Activated T-helper 1 cell treated with Interleukin-2 at 50 U/mL for 16 hours (primary cell): ENCODE results near the gene OR10H4.
"Not testable (repeated sequence)": the region's sequence is repeated elsewhere in the genome, so short reads cannot be mapped to it uniquely, and the experiment has no call there.

ENCODE experiments used
- DNase-seq: peaks from one replicate; pipeline ENCODE4 v3.0.0-alpha.2; 2020; ENCODE audit warnings: low read depth

OR10H4 gene, protein sequence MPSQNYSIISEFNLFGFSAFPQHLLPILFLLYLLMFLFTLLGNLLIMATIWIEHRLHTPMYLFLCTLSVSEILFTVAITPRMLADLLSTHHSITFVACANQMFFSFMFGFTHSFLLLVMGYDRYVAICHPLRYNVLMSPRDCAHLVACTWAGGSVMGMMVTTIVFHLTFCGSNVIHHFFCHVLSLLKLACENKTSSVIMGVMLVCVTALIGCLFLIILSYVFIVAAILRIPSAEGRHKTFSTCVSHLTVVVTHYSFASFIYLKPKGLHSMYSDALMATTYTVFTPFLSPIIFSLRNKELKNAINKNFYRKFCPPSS

DNA sequence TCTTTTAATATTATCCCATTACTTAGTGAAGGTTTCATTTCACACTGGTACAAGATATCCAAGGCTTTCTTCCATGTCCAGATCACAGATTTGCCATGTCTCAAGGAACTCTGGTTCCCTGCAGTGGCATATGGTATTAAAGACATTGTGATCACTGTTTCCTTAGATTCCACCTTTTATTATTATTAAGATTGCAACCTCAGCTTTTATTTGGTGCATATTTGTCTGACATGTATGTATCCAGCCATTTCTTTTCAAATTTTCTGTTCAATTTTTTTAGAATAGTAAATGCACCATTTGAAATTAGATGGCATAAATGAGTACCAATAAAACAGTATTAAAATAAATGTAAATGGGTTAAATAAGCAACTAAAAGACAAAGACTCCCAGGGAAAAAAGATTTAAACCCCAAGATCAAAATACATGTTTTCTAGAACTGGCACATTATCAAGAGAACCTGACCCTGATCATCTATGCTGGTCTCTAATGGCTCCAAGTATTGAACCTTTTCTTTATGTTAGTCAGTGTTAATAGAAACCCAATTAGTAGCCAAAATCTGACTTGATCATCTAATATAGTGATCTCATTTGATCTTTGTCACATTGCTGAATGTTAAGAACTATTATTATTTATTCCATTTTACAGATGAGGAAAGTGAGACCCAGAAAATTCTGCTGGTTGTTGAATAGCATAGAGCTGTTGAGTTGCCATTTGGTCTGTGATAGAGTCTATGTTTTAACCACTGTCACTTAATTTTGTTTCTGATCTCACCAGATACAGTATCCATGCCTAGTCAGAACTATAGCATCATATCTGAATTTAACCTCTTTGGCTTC is at the start of gene OR10H4:
TSS of gene OR10H4 (plus strand) at position 786 of the 836 bp plus-strand sequence. CDS start at position 786, 0 bp downstream.
- no peak for DNase-seq

DNA sequence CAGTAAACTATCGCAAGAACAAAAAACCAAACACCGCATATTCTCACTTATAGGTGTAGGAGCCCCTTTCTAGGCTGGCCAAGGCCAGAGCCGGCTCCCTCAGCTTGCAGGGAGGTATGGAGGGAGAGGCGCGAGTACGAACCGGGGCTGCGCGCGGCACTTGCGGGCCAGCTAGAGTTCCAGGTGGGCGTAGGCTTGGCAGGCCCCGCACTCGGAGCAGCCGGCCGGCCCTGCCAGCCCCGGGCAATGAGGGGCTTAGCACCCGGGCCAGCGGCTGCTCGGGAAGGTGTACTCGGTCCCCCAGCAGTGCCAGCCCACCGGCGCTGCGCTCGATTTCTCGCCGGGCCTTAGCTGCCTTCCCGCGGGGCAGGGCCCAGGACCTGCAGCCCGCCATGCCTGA is 49.2 kb upstream of the OR10H4 start:
- DNase-seq: not testable (repeated sequence)

DNA sequence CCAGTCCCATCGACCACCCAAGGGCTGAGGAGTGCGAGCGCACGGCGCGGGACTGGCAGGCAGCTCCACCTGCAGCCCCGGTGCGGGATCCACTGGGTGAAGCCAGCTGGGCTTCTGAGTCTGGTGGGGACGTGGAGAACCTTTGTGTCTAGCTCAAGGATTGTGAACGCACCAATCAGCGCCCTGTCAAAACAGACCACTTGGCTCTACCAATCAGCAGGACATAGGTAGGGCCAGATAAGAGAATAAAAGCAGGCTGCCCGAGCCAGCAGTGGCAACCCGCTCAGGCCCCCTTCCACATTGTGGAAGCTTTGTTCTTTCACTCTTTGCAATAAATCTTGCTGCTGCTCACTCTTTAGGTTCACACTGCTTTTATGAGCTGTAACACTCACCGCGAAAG is 48.8 kb upstream of the OR10H4 start:
- DNase-seq: not testable (repeated sequence)

DNA sequence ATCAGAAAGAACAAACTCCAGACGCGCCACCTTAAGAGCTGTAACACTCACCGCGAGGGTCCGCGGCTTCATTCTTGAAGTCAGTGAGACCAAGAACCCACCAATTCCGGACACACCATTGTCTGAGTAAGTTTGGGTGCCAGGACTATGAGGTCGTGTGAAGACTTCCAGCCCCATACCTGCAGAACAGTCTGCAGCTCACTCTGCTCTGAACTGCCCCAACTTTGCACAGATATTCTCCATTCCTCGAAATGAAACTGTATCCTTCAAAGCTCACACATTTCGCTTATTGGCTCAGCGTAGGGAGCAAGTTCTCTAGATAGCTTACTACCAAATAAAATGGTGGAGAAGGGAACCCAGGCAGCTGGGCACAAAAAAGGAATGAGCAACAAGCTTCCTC is 48.3 kb upstream of the OR10H4 start:
- DNase-seq: no peak

DNA sequence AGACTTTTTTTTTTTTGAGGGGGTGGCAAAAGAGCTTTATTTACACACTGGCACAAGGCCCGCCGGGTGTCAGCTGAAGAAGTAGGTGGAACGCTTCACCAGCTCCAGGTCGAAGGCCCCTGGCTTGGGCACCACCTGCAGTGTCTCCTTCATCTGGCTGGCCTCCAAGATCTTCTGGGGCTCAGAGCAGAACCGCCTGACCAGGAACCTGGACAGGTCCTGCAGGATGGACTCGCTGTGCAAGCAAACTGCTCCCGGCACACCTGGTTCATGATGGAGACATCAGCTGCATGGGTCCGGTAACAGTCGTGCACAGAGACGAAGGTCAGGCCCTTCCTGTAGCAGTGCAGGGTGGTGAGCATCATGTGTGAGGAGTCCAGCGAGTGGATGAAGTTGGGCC is 46.6 kb upstream of the OR10H4 start:
- DNase-seq: no peak

DNA sequence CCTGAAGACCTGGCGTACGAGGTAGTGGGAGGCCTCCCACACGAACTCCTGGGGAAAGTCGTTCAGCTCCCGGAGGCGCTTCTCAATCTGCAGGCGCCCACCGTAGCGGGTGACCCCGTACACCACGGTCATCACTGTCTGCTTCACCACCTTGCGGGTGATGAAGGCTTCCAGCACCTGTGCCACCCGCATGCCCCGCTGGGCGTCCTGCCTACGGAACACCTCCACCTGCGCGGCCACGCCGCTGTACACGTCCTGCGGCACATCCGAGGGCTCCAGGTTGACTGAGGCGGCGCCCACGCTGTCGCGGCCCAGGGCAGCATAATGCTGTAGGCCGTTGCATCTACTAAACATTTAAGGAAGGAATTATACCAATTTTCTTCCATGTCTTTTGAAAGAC is 45.9 kb upstream of the OR10H4 start:
- DNase-seq: not testable (repeated sequence)

DNA sequence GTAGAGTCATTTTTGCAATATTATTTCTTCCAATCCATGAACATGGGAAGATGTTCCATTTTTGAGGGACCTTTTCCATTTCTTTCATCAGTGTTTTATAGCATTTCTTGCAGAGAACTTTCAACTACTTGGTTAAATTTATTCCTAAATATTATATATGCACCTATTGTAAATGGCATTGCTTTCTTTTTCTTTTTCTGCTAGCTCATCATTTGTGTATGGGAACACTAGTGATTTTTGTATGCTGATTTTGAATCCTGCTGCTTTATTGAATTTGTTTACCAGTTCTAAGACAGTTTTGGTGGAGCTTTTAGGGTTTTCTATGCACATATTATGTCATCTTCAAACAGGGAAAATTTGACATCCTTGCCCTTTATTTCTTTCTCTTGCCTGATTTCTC is 43.8 kb upstream of the OR10H4 start:
- no peak for DNase-seq

DNA sequence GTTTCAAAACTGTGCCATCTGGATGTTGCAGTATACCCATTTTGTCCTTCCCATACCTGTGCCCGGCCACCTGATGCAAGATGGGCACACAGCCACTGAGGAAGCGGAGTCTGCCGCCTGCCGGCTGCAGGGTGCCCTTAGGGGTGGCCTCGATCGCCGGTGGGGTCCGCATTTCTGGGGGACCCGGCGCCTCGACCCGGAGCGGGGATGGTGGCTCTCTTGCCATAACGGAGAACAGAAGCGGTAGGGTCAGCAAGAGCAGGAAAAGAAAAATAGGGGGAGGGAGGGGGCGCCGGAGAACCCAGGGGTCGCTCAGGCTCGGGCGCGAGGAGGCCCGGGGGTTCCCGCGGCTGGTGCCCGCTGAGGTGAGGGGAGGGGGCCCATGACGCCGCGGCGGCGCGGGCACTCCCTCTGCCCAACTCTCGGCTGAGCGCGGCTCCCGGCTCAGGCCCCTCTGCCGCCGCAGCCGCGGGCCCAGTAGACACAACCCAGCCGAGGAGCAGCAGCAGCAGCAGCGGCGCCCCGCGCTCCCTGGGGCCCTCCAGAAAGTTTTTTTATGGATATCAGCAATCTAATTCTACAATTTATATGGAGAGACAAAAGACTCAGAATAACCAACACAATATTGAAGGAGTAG is 37.1 kb upstream of the OR10H4 start:
- DNase-seq: no peak

DNA sequence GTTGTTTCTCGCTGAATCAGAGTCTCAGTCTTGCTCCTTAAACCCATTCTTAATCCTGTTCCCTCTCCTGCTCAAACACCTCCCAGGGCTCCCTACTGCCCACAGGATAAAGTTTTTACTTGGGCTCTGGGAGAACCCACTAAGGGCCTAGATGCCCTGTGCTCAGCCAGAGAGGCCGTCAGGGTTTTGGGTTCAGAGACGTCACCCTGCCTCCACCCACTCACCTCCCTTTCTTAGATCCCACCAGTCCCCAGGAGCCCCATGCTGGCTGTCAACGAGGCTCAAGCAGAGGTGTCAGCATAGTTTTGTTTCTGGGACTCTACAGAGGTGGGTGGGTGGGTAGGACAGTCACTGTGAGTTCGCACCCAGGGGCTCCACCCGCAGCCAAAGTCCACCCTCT is 35.4 kb upstream of the OR10H4 start:
- DNase-seq: no peak

DNA sequence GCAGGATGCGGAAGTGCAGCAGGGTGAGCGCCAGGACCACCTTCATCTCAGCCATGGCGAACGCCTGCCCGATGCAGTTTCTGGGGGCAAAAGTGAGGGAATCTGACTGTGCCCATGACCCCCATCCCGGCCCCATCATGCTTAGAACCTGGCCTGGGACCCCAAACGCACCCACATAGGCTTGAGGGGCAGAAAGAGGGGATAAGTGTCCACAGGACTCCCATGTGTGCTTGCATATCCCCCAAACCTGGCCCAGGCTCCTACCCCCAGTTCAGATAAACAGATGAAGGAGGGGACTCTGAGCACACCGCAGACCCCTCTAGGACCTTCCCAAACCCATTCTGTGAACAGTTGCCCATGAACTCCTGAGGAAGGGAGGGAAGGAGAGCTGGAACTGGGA is 35.0 kb upstream of the OR10H4 start:
- no peak for DNase-seq

DNA sequence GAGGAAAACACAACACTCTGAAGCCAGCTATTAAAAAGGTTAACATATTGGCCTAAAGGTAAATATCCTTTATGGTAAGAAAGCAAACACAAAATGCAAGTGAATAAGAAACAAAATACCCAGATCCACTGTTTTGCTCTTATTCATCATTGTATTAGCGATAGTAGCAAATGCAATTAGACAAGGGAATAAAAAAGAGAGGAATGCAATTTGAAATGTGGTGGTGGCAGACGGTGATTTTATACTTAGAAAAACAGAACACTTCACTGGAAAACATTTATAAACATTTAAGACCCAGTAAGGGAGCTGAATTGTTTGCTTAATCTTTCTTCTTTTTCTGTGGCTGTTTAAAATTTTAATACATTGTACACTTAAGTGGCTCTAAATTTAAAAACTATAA is 33.7 kb upstream of the OR10H4 start:
- no peak for DNase-seq

DNA sequence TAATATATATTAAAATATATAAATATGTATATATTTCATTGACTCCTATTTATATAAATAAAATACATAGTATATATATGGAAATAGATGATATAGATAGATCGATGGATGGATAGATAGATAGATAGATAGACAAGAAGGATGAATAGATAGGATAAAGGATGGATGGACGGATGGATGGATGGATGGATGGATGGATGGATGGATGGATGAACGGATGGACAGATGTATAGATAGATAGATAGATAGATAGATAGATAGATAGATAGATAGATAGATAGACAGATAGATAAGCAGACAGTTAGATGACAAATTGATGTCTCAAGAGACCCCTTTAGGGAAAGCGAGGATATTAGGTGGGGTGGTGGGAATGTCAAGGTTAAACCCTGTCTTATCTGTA is 29.6 kb upstream of the OR10H4 start:
- no peak for DNase-seq

DNA sequence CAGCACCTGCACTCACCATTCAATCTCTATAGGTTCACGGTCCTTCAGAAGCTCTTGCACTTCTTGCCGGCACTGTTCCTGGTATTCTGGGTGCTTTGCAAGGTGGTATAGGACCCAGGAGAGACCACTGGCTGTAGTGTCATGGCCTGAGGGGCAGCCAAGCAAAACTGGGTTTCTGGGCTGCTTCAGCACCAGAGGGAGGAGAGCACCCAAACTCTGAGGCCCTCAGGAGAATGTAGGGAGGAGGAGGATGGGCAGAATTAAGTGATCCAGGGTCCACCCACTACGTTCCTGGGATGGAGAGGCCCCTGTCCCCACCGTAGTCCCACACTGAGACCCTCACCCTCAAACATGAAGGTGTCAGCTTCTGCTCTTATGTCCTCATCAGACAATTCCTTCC is 26.8 kb upstream of the OR10H4 start:
- no peak for DNase-seq

DNA sequence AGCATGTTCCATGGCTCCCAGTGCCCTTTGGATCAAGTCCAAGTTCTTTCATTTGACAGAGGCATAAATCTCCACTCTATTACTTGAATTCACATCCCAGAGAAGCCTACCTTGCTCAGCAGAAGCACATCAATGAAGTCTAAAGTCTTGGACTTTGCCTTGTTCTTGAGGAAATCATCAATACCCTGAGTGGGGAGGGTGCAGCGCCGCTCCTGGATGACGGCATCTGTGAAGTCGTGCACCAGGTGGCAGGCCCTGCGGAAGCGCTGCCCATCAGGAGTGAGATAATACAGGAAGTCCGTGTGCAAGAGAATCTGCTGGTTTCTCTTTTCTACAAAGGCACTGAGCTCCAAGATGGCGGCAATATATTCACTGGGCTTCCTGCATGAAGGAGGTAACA is 25.1 kb upstream of the OR10H4 start:
- no peak for DNase-seq

DNA sequence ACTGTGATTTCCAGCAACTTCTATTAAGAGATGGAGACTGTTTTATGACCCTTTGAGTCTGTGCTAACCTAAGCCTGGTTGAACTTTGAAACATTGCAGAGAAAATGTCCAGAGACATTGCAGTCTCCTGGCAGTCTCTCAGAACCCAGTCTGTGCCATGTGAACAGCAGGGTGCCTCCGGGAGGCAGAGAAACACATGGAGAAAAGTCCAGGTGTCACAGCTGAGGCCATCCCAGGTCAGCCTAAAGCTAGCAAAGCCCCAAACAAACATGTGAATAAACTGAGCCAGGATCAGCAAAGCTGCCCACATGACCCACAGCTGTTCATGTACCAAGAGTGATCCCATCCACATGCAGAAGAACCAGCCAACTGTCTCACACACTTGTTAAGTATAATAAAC is 22.3 kb upstream of the OR10H4 start:
- no peak for DNase-seq

DNA sequence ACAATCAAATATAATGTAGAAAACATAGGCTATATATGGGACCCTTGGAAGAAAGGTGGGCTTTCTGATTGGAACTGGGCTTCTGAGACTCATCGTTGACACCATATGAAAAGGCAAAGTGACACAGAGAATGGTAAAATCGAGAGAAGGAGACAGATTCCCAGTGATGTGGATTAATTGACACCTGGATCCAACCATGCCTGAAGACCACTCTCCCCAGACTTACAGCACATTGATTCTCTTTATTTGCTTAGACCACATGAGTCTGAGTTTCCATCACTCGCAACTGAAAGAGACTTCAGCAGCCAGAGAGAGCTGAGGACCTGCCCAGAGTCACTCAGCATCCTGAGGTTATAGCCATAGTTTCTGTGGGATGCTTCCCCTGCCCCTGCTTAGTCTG is 20.5 kb upstream of the OR10H4 start:
- no peak for DNase-seq

DNA sequence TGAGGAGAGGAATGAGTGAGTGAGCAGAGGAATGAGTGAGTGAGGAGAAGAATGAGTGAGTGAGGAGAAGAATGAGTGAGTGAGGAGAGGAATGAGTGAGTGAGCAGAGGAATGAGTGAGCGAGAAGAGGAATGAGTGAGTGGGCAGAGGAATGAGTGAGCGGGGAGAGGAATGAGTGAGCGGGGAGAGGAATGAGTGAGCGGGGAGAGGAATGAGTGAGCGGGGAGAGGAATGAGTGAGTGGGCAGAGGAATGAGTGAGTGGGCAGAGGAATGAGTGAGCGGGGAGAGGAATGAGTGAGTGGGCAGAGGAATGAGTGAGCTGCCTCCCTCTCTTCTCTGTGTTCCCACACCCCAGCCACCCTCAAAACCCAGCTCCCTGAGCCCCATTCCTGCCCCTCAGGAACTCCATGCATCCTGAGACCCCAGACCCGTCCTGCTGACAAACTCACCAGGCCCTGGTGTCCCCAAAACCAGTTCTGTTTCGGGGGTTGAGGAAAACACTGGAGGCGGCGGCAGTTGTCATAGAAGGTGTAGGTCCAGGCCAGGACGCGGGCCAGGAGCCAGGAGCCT is 15.0 kb upstream of the OR10H4 start:
- DNase-seq: not testable (repeated sequence)

DNA sequence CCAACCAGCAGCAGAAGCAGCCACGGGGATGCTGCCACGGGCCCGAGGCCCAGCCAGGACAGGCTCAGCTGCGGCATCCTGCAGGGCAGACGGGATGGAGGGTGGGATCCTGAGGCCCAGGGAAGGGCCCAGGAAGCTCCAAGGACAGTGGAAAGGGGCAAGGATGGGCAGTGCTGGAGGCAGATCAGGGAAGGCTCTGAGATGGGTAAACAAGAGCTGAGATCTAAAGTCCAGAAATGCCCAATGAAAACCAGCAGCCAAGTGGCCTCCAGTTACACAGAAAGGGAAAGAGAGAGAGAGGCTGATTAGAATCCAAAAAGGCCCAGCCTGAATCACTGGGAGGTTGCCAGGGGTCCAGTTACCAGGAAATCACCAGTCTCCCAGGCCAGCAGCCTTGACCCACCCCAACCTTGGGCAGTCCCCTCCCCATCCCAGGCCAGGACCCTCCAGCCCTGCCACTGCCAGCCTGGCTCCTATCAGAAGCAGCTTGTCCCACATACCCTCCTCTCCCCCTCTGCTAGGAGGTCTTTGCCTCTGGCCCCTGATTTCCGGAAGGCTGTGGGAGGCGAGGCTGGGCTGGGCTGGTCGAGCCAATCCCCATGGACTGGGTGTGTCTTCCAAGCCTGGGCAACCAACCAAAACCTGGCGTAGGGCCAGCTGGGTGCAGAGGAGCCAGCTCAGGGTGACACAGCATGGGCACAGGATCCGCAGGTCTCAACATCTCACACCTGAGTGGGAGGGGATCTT is 14.3 kb upstream of the OR10H4 start, which contains the start of gene CYP4F11:
TSS of gene CYP4F11 (minus strand) at position 198 of the 747 bp plus-strand sequence. CDS start at position 77, 121 bp downstream.
- no peak for DNase-seq

DNA sequence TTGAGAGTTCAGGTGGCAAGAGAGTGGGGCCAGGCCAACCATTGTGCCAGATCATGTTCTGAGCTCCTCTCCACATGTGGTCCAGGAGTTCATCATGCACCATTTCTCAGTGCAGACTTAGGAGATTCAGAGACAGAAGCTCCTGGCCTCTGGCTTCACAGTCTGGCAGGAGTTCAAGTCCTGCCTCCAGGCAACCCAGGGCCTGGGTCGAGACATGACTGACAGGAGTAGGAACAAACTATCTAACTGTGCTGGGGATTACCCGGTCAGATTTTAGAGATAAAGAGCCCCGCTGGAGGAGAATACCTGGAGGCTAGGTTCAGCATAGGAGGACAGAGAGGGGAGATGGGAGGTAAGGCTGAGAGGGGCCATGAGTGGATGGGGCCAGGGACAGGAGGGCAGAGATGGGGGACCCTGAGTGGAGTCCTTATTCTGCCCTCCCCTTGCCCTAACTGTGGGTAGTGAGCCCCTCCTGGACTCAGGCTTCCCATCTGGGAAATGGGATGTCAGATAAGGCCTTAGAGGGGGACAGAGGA is 13.6 kb upstream of the OR10H4 start:
- DNase-seq: no peak

DNA sequence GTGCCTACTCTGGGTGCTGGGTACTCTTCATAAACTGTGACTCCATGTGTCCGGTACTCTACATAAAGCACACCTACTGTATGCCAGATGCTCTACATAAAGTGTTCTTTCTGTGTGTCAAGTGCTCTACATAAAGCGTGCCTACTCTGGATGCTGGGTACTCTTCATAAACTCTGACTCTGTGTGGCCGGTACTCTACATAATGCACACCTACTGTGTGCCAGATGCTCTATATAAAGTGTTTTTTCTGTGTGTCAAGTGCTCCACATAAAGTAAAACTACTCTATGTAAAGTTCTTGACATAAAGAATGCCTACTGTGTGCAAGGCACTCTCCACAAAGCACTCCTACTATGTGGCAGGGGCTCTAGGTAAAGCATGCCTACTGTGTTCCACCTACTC is 12.6 kb upstream of the OR10H4 start:
- no peak for DNase-seq

DNA sequence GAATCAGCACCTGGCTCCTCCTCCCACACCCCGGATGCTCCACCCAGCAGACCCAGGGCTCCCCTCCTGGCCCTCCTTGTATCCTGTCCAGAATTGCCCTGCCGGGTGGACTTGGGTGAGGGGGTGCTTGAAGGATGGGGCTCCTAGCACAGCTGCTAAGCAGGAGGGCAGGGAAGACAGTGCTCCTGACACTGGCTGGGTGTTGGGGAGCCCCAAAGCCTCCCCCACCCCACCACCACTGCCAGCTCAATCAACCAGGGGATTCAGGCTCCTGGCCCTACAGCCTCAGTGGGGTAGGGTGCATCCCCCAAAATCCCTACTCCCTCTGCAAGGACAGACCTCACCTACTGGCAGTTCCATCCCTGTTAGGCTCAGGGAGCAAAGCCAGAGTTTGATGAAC is 11.9 kb upstream of the OR10H4 start:
- DNase-seq: no peak

DNA sequence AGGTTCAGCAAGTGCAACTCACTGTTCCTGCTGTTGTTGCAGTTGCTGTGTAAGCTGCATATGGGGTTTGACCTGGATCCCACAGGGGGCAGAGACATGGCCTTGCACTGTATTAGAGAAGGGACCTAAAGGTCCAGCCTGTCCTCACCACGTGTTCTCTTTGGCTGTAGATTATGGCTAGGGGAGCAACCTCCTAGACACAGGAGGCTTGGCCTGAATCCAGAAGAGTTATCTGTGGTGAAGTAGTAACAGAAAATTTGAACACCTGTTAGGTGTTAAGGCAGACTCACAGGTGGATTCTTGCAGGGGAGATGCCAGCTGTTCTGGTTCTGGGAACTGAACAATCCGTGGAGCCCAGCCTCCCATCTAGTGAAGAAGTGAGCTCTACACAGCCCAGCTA is 11.0 kb upstream of the OR10H4 start:
- DNase-seq: no peak
